ENCODE data around the gene NEK2.

The NEK2 gene

GRCh38 chr1:211613951-211614350, 61.5 kb downstream of the NEK2 start:
- in situ Hi-C loops (cut with MboI; ENCODE audit: low pct_unique_long_range_greater_than_20kb, low sequenced_read_pairs, unreplicated experiment), result no loop called here
- TF ChIP-seq, protein P1, sequence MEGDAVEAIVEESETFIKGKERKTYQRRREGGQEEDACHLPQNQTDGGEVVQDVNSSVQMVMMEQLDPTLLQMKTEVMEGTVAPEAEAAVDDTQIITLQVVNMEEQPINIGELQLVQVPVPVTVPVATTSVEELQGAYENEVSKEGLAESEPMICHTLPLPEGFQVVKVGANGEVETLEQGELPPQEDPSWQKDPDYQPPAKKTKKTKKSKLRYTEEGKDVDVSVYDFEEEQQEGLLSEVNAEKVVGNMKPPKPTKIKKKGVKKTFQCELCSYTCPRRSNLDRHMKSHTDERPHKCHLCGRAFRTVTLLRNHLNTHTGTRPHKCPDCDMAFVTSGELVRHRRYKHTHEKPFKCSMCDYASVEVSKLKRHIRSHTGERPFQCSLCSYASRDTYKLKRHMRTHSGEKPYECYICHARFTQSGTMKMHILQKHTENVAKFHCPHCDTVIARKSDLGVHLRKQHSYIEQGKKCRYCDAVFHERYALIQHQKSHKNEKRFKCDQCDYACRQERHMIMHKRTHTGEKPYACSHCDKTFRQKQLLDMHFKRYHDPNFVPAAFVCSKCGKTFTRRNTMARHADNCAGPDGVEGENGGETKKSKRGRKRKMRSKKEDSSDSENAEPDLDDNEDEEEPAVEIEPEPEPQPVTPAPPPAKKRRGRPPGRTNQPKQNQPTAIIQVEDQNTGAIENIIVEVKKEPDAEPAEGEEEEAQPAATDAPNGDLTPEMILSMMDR (IDR thresholded peaks at IDR 0.05; ENCODE audit: extremely low read depth, insufficient read depth, missing control alignments), result no peak
- DNase-seq (ENCODE audit: low spot score), result no peak

GRCh38 chr1:211613108-211613947, 62.1 kb downstream of the NEK2 start:
- no peak for DNase-seq (ENCODE audit: low spot score)
- TF ChIP-seq, protein P1 (IDR thresholded peaks at IDR 0.05; ENCODE audit: extremely low read depth, insufficient read depth, missing control alignments), result no peak
- in situ Hi-C loops (cut with MboI; ENCODE audit: low pct_unique_long_range_greater_than_20kb, low sequenced_read_pairs, unreplicated experiment), result no loop called here

DNA sequence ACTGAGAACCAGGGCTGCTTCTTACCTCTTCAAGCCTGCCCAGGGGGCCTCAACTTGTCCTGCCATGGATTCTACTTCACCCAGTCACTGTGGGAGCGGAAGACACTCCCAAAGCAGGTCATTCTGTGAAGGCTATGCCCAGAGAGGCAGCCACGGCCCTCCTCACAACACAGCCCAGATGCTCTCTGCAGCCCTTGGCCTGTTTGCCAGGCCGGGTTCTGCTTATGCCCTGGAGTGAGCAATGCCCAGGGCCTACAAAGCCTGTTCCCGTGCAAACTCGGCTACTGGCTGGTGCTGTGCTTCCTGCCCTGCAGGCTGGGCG, 62.7 kb downstream of the NEK2 start:
- in situ Hi-C loops (cut with MboI; ENCODE audit: low pct_unique_long_range_greater_than_20kb, low sequenced_read_pairs, unreplicated experiment), result no loop called here
- TF ChIP-seq, protein P1 (IDR thresholded peaks at IDR 0.05; ENCODE audit: extremely low read depth, insufficient read depth, missing control alignments), result no peak
- no peak for DNase-seq (ENCODE audit: low spot score)
